Gastroesophageal sphincter (tissue), 4 donors: ENCODE measurements around the gene TLX3. TPM values are rescaled to one million over a fixed set of nuclear protein-coding genes. Genes with fewer than 3 reads are reported as not detected.
"Not testable (repeated sequence)": the region's sequence is repeated elsewhere in the genome, so short reads cannot be mapped to it uniquely, and the experiment has no call there.

Experiments
- ATAC-seq: fragments of 150-250 bp; one replicate; pipeline ENCODE4 v1.9.1; 2016; ENCODE audit warnings: mild to moderate bottlenecking, moderate library complexity
- H3K27ac ChIP-seq, 4 donors: fragments of 200-600 bp; sonication (generic) in 3 of 4; 1 replicate in 3 of 4; 2 replicates in 1 of 4; pipeline ENCODE4 v1.5.1; 2016 to 2019
- H3K27me3 ChIP-seq: fragments of 200-600 bp; sonication (generic); one replicate; pipeline ENCODE4 v1.5.1; 2019
- H3K36me3 ChIP-seq, 2 donors: fragments of 200-600 bp; sonication (generic); one replicate each; pipeline ENCODE4 v1.5.1; 2019; ENCODE audit warnings: control low read depth in 1 of 2
- H3K4me1 ChIP-seq, 3 donors: fragments of 200-600 bp; sonication (generic); 1 replicate in 2 of 3; 2 replicates in 1 of 3; pipeline ENCODE4 v1.5.1; 2016 to 2019; ENCODE audit warnings: control low read depth in 2 of 3
- H3K4me3 ChIP-seq, 2 donors: fragments of 200-600 bp; sonication (generic); one replicate each; pipeline ENCODE4 v1.5.1; 2019; ENCODE audit warnings: mild to moderate bottlenecking in 1 of 2, moderate library complexity in 1 of 2
- H3K9me3 ChIP-seq, 3 donors: fragments of 200-600 bp; sonication (generic); one replicate each; pipeline ENCODE4 v1.5.1; 2017 to 2019; ENCODE audit warnings: control low read depth in 2 of 3
- CTCF ChIP-seq, 4 experiments: fragments of 200-600 bp in 2 of 4; fragments of 450-650 bp in 2 of 4; sonication (generic) in 1 of 4; IDR thresholded peaks; one replicate each; pipeline ENCODE4 v1.5.1; 2017 to 2019; ENCODE audit warnings: antibody characterized with exemption in 4 of 4, mild to moderate bottlenecking in 2 of 4, moderate library complexity in 2 of 4
- EP300 ChIP-seq: sonication (generic); formaldehyde crosslinking; IDR thresholded peaks from one replicate; pipeline ENCODE4 v1.6.1; 2017; ENCODE audit warnings: antibody characterized with exemption, mild to moderate bottlenecking
- POLR2A ChIP-seq, 2 donors: fragments of 450-650 bp; IDR thresholded peaks; one replicate each; pipeline ENCODE4 v1.6.1; 2017; ENCODE audit warnings: antibody characterized with exemption in 2 of 2, mild to moderate bottlenecking in 2 of 2, moderate library complexity in 1 of 2
- POLR2AphosphoS5 ChIP-seq: sonication (generic); formaldehyde crosslinking; IDR thresholded peaks from one replicate; pipeline ENCODE4 v1.6.1; 2017; ENCODE audit warnings: antibody characterized with exemption
- WGBS, 2 donors: methylation state at CpG; one replicate each; pipeline ENCODE4 v1.1.5; 2018; ENCODE audit warnings: low coverage in 1 of 2; 5-methylcytosine and 5-hydroxymethylcytosine counted together
- total RNA-seq, 4 donors: library from RNA; depleted of rRNA; stranded (reverse); fragments of >200 nt; gene quantifications; one replicate each; pipeline ENCODE4 v1.1.0, GENCODE V29; 2016

Gene TLX3
- total RNA-seq, 4 donors from 2014 or later, result not detected

GRCh38 chr5:171288066-171288465 is 21.0 kb upstream of the TLX3 start:
- H3K27ac ChIP-seq, result no peak overlapping the region
- no peaks in the 10 kb centered on the region for H3K9me3 ChIP-seq
- 90% methylated on average over 2 of the region's 2 CpGs; no CpG with 5 or more reads in 1 of the 2 donors for WGBS, 2 donors
- TF ChIP-seq EP300 (no peak), POLR2AphosphoS5 (no peak), CTCF (IDR thresholded peaks at IDR 0.05) (no peak)
- H3K4me3 ChIP-seq, result no peak overlapping the region
- no peaks in the 10 kb centered on the region for H3K27me3 ChIP-seq
- no peak for ATAC-seq
- H3K36me3 ChIP-seq, result no peaks in the 10 kb centered on the region
- H3K4me1 ChIP-seq, result no peaks in the 10 kb centered on the region

GRCh38 chr5:171291371-171291770 is 17.7 kb upstream of the TLX3 start:
- WGBS, 2 donors, result 90 to 100% methylated on average over 1 to 2 of the region's 4 CpGs
- Histone ChIP-seq H3K4me1 (no peaks in the 10 kb centered on the region), H3K4me3 (no peak overlapping the region), H3K36me3 (no peaks in the 10 kb centered on the region), H3K27ac (no peak overlapping the region), H3K9me3 (no peaks in the 10 kb centered on the region), H3K27me3 (no peaks in the 10 kb centered on the region)
- TF ChIP-seq POLR2AphosphoS5 (no peak), EP300 (no peak), CTCF (IDR thresholded peaks at IDR 0.05) (no peak), POLR2A (IDR thresholded peaks at IDR 0.05) (no peak)
- ATAC-seq, result no peak

- ATAC-seq, result no peak
- Histone ChIP-seq H3K27me3 (no peaks in the 10 kb centered on the region), H3K36me3 (peaks cover 0 to 4% of the 10 kb centered on the region in 2 donors), H3K9me3 (no peaks in the 10 kb centered on the region), H3K27ac (no peak overlapping the region), H3K4me1 (no peaks in the 10 kb centered on the region), H3K4me3 (no peak overlapping the region)
- TF ChIP-seq CTCF (IDR thresholded peaks at IDR 0.05) (no peak), POLR2AphosphoS5 (no peak), POLR2A (IDR thresholded peaks at IDR 0.05) (no peak), EP300 (no peak)
- 60 to 67% methylated on average over 1 of the region's 1 CpG for WGBS, 2 donors
These were observed 13.7 kb upstream of the TLX3 start for GRCh38 chr5:171295299-171295698.

GRCh38 chr5:171295801-171296200 is 13.2 kb upstream of the TLX3 start:
- WGBS, 2 donors, result 90 to 96% methylated on average over 3 of the region's 5 CpGs
- H3K9me3 ChIP-seq, result no peaks in the 10 kb centered on the region
- H3K4me1 ChIP-seq, result no peaks in the 10 kb centered on the region
- H3K27ac ChIP-seq, result no peak overlapping the region
- TF ChIP-seq POLR2AphosphoS5 (no peak), CTCF (IDR thresholded peaks at IDR 0.05) (no peak), POLR2A (IDR thresholded peaks at IDR 0.05) (no peak), EP300 (no peak)
- peaks cover 0 to 4% of the 10 kb centered on the region in 2 donors for H3K36me3 ChIP-seq
- H3K27me3 ChIP-seq, result no peaks in the 10 kb centered on the region
- no peak for ATAC-seq
- no peak overlapping the region for H3K4me3 ChIP-seq

GRCh38 chr5:171297941-171298340 is 11.1 kb upstream of the TLX3 start:
- not testable (repeated sequence) for H3K36me3 ChIP-seq, H3K27ac ChIP-seq, H3K27me3 ChIP-seq, ATAC-seq, H3K4me1 ChIP-seq, H3K4me3 ChIP-seq, H3K9me3 ChIP-seq
- WGBS, 2 donors, result 100% methylated on average over 3 to 6 of the region's 6 CpGs
